Loucy (cell line): ENCODE measurements around the gene BAX.

ENCODE experiments used
- CTCF ChIP-seq: fragments of 200-600 bp; sonication (generic); conservative IDR thresholded peaks from 2 replicates; pipeline ENCODE4 v1.5.1; 2014; ENCODE audit warnings: mild to moderate bottlenecking, antibody characterized with exemption, low read length
- EZH2phosphoT487 ChIP-seq: fragments of 200-600 bp; IDR thresholded peaks from 2 replicates; pipeline ENCODE4 v1.6.1; 2018; ENCODE audit warnings: antibody characterized with exemption, mild to moderate bottlenecking, moderate library complexity, borderline replicate concordance

GRCh38 chr19:48993175-48994034 lies 38.7 kb downstream of the BAX start, which contains the start of the genes GYS1 and RUVBL2:
- TF ChIP-seq CTCF (peak; percentile 79), EZH2phosphoT487 (no peak)
